Measurements from ENCODE around the gene CCDC27.

Gene CCDC27

GRCh38 chr1:3707298-3707938 is 44.8 kb upstream of the CCDC27 start:
- ChIA-PET CTCF (interaction anchor here (1.1 kb wide), 1 partner anchor 12 kb away, joined by 3 read pairs; no protein-coding TSS in a partner anchor), POLR2A (no interaction called here)
- TF ChIP-seq CTCF (IDR thresholded peaks at IDR 0.05; ENCODE audit: control extremely low read depth, extremely low read depth, low read depth, missing control alignments) = no peak
- no peak for DNase-seq (ENCODE audit: extremely low spot score)

- no peak for DNase-seq (ENCODE audit: extremely low spot score)
- ChIA-PET POLR2A (no interaction called here), CTCF (interaction anchor here (1.8 kb wide), 1 partner anchor 16 kb away, joined by 9 read pairs; no protein-coding TSS in a partner anchor)
- no peak for TF ChIP-seq CTCF (IDR thresholded peaks at IDR 0.05; ENCODE audit: control extremely low read depth, extremely low read depth, low read depth, missing control alignments)
These were observed 44.3 kb upstream of the CCDC27 start for GRCh38 chr1:3707939-3708328.

GRCh38 chr1:3708791-3709190 is 43.5 kb upstream of the CCDC27 start:
- DNase-seq (ENCODE audit: extremely low spot score) = no peak
- ChIA-PET POLR2A (no interaction called here), CTCF (interaction anchor here (1.6 to 1.8 kb wide), 2 partner anchors 13 to 16 kb away, joined by 5 to 9 read pairs; no protein-coding TSS in a partner anchor)
- TF ChIP-seq CTCF (IDR thresholded peaks at IDR 0.05; ENCODE audit: control extremely low read depth, extremely low read depth, low read depth, missing control alignments) = no peak

GRCh38 chr1:3710251-3710650 is 42.0 kb upstream of the CCDC27 start:
- DNase-seq (ENCODE audit: extremely low spot score) = no peak
- ChIA-PET POLR2A (no interaction called here), CTCF (interaction anchor here (1.2 to 1.9 kb wide), 4 partner anchors 11 to 17 kb away, joined by 4 to 5 read pairs (median 4); no protein-coding TSS in a partner anchor)
- no peak for TF ChIP-seq CTCF (IDR thresholded peaks at IDR 0.05; ENCODE audit: control extremely low read depth, extremely low read depth, low read depth, missing control alignments)

- ChIA-PET CTCF (interaction anchor here (1.0 to 1.9 kb wide), 6 partner anchors 9 to 35 kb away, joined by 3 to 7 read pairs (median 4); no protein-coding TSS in a partner anchor), POLR2A (no interaction called here)
- TF ChIP-seq CTCF (IDR thresholded peaks at IDR 0.05; ENCODE audit: control extremely low read depth, extremely low read depth, low read depth, missing control alignments) = no peak
- DNase-seq (ENCODE audit: extremely low spot score) = no peak
These were observed 40.9 kb upstream of the CCDC27 start for GRCh38 chr1:3711381-3711779.

GRCh38 chr1:3711780-3712451 is 40.3 kb upstream of the CCDC27 start:
- no peak for TF ChIP-seq CTCF (IDR thresholded peaks at IDR 0.05; ENCODE audit: control extremely low read depth, extremely low read depth, low read depth, missing control alignments)
- no peak for DNase-seq (ENCODE audit: extremely low spot score)
- CTCF ChIA-PET = interaction anchor here (1.0 to 1.9 kb wide), 5 partner anchors 10 to 35 kb away, joined by 3 to 7 read pairs (median 5); no protein-coding TSS in a partner anchor
- POLR2A ChIA-PET = no interaction called here

Data from GM10248 (cell line).